ENCODE measurements around the gene MYO9A.
"Not testable (repeated sequence)": the region's sequence is repeated elsewhere in the genome, so short reads cannot be mapped to it uniquely, and the experiment has no call there.

The MYO9A gene

GRCh38 chr15:71874245-71874644 lies 243.7 kb downstream of the MYO9A start:
- no peak for DNase-seq (ENCODE audit: low read depth)

- not testable (repeated sequence) for DNase-seq (ENCODE audit: low read depth)
Observed at GRCh38 chr15:71858232-71858631, 259.7 kb downstream of the MYO9A start.

- no peak for DNase-seq (ENCODE audit: low read depth)
Observed at GRCh38 chr15:71853543-71853942, 264.4 kb downstream of the MYO9A start.

- DNase-seq (ENCODE audit: low read depth) = no peak
Observed at GRCh38 chr15:71844916-71845315, 273.0 kb downstream of the MYO9A start.

GRCh38 chr15:71841563-71841962 lies 276.4 kb downstream of the MYO9A start:
- DNase-seq (ENCODE audit: low read depth) = no peak

- DNase-seq (ENCODE audit: low read depth) = no peak
Observed at GRCh38 chr15:71830981-71831380, 287.0 kb downstream of the MYO9A start.

- no peak for DNase-seq (ENCODE audit: low read depth)
Observed at GRCh38 chr15:71826196-71826595, 291.8 kb downstream of the MYO9A start.

- DNase-seq (ENCODE audit: low read depth) = no peak
Observed at GRCh38 chr15:71825021-71825730, 292.8 kb downstream of the MYO9A start.

- DNase-seq (ENCODE audit: low read depth) = no peak
Observed at GRCh38 chr15:71823801-71824200, 294.1 kb downstream of the MYO9A start.

GRCh38 chr15:71822890-71823630 lies 294.9 kb downstream of the MYO9A start:
- no peak for DNase-seq (ENCODE audit: low read depth)

- no peak for DNase-seq (ENCODE audit: low read depth)
Observed at GRCh38 chr15:71821547-71822129, 296.3 kb downstream of the MYO9A start.

GRCh38 chr15:71820127-71820526 lies 297.8 kb downstream of the MYO9A start:
- DNase-seq (ENCODE audit: low read depth) = no peak

GRCh38 chr15:71817351-71817750 lies 300.6 kb downstream of the MYO9A start:
- DNase-seq (ENCODE audit: low read depth) = no peak

GRCh38 chr15:71815301-71815700 lies 302.6 kb downstream of the MYO9A start:
- DNase-seq (ENCODE audit: low read depth) = no peak

GRCh38 chr15:71813723-71814470 lies 304.1 kb downstream of the MYO9A start:
- DNase-seq (ENCODE audit: low read depth) = no peak

GRCh38 chr15:71812966-71813722 lies 304.8 kb downstream of the MYO9A start:
- no peak for DNase-seq (ENCODE audit: low read depth)

GRCh38 chr15:71811752-71812735 lies 305.9 kb downstream of the MYO9A start:
- no peak for DNase-seq (ENCODE audit: low read depth)

GRCh38 chr15:71811036-71811736 lies 306.8 kb downstream of the MYO9A start:
- no peak for DNase-seq (ENCODE audit: low read depth)

- DNase-seq (ENCODE audit: low read depth) = no peak
Observed at GRCh38 chr15:71810256-71811035, 307.5 kb downstream of the MYO9A start, which contains the start of gene NR2E3. NR2E3 (plus strand) TSS chr15:71810554; CDS start chr15:71810744, 190 bp downstream.
